GM12872 (cell line): ENCODE results near the gene PLK2.

Experiments
- CTCF ChIP-seq: IDR thresholded peaks from 3 replicates; pipeline ENCODE4 v1.5.1; 2011; ENCODE audit warnings: low read depth, mild to moderate bottlenecking, low read length, moderate library complexity; ENCODE audit not compliant: insufficient read depth

Gene PLK2

DNA sequence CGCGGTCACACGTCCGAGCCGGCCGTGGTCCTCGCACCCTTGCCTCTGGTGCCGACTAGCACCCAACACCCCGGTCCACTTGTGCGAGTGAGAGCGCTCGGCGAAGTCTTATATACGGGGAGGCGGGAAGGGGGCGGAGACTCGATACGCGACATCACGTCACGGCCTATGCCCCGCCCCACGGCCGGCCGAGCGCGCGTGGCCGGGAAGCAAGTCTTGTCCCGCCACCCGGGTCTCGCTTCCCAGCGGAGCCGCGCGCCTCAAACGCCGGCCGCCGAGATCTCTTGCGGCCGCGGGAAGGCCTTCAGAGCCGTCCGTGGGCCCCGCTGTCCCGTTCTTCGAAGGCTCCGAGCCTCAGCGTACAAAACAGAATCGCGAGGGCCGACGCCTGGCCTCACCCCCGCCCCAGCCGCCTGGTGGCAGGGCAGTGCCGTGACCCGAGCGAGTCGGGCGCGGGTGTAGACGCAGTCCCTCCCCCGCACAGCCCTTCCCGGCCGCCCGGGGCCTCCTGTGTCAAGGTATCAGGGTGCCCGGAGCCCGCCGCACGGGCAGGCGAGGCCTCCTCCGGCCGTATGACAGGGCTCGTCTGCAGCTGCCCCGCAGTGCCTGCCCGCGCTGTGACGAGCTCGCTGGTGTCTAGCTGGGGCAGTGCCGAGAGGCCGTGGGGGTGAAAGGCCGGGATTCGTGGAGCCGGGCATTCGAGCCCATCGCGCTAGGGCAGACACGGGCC lies at the start of gene PLK2:
PLK2 (minus strand) TSS at position 85 of the 730 bp plus-strand sequence. CDS start 127 bp downstream, outside the sequence.
- peak; percentile 46 for TF ChIP-seq CTCF

DNA sequence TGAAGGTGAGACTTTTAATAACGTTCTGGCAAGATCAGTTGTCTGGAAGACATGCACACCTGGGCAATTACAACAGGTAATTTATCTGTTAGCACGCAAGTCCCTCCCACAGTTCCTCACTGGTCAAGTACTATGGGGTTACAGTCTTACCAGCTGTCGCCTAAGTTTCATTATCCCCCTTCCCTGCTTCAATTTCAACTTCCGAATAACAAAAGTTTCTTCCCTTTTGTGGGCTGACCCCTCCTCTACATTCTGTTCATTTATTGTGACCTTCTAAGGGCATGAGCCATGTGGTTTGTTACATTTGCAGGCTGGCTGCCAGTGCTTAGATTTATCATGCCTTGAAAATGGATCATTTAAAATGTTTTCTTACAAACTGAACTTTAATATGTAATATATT lies 47.8 kb upstream of the PLK2 start:
- TF ChIP-seq CTCF: no peak

- no peak for TF ChIP-seq CTCF
Measured at GRCh38 chr5:58505971-58506640, 46.2 kb upstream of the PLK2 start.

DNA sequence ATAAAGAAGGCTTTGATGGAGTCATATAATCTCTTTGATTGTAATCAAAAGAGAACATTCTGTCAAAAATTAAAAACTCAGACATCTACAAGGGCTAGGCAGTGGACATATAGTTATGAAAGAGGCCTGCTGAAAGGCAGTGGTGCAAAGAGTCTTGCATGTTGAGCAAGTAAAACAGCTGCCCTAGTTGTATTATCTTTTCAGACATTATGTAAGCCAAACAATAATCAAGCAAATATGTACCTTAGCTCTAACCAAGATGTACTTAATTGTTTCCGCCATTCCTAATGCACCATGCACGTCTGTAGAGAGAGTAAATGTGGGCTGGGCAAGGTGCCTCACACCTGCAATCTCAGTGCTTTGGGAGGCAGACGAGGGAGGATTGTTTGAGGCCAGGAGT lies 45.6 kb upstream of the PLK2 start:
- no peak for TF ChIP-seq CTCF

DNA sequence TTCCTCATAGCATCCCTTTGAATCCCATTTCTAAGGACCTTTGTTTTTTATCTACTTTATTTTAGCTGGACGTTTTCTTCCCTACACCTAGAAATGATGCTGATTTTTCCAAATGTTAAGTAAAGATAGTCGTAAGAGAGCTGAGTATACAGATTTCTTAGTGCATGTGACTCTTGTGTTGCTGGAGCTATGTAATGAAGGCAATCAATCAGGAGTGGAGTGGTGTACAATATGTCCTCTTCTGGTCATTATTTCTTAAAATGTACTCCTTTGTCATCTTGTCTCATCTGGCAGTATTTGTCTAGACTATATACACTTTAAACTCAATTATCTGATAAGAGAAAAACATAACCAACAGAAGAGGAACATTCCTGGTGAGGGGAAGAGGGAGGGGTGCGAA lies 44.9 kb upstream of the PLK2 start:
- no peak for TF ChIP-seq CTCF

DNA sequence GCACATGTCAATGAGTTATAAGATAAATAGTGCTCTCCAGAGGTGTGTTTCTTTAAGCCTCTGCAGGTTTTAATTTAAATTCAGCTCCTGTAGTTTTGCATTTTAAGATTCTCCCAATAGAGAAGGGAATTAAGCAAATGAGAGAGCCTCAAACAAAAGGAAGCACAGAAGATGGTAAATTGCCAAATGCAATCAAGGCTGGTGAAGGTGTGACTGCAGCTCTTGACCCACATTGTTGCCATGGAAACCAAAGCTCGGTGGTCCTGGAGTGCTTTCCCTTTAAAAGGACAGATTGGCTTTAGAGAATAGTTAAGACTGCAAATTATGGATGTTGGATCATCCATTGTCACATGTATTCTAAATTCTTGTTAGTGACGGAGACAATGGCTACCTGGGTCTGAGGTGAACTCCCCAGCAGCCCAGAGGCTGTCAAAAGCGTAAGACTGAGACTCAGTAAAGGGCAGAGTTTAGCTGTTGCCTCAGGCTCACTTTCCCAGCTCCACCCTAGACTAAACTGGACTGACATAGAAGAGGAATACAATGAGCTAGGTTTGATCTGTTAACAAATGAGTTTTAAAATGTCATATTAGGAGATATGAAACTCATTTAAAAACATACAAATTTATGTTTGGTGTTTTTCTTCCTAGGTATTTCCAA lies 43.6 kb upstream of the PLK2 start:
- TF ChIP-seq CTCF: no peak

DNA sequence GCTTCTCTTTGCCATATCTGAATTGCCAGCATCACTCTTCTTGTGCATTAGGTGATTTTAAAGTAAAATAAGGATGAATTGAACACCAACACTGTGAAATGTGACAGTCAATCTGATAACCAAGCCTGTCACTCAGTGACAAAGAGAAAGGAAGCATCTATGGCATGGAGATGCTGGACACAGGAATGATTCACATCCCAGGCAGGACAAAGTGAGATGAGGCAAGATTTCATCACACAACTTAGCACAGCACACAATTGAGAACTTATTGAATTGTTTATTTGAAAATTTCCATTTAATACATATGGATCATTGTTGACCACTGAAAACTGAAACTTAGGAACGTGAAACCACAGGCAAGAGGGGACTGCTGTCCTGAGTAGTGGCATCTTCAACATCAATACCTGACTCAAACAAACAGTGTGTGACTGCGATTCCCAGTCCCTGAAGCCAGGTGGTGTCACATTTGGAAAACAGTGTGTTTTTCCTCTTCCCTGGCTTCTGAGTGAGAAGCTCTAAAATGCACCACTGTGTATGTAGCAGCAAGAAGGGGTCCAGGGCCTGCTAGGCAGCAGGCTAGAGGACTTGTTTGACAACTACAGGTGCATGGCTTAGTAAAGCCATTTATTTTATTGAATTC lies 42.0 kb upstream of the PLK2 start:
- TF ChIP-seq CTCF: no peak
